HepG2 (cell line): ENCODE results near the gene PCGF3. TPM values are rescaled to one million over a fixed set of nuclear protein-coding genes. Genes with fewer than 3 reads are reported as not detected.
A peak's percentile ranks its signal among the peaks of the same experiment; 100 is the strongest.

Experiments
- CERS6 ChIP-seq: sonication (generic); formaldehyde crosslinking; IDR thresholded peaks from 2 replicates; pipeline ENCODE4 v1.5.0; 2020; ENCODE audit warnings: missing genetic modification reagents
- ELF1 ChIP-seq: sonication (generic); formaldehyde crosslinking; IDR thresholded peaks from 2 replicates; pipeline ENCODE4 v1.4.0; 2020; ENCODE audit warnings: missing genetic modification reagents
- HNRNPLL ChIP-seq: fragments of 200-400 bp; formaldehyde crosslinking; IDR thresholded peaks from 2 replicates; pipeline ENCODE4 v1.6.1; 2017; ENCODE audit warnings: mild to moderate bottlenecking, low read depth, low read length; ENCODE audit not compliant: poor library complexity, severe bottlenecking
- HOXA9 ChIP-seq: sonication (generic); formaldehyde crosslinking; IDR thresholded peaks from 2 replicates; pipeline ENCODE4 v1.8.1; 2022; ENCODE audit warnings: missing genetic modification reagents, mild to moderate bottlenecking, moderate library complexity, borderline replicate concordance
- KAT7 ChIP-seq: IDR thresholded peaks from 2 replicates; pipeline ENCODE4 v1.6.1; 2018; ENCODE audit warnings: borderline replicate concordance, missing compliant biosample characterization
- KLF15 ChIP-seq: sonication (generic); formaldehyde crosslinking; IDR thresholded peaks from 2 replicates; pipeline ENCODE4 v1.8.1; 2023; ENCODE audit warnings: borderline replicate concordance, mild to moderate bottlenecking, inconsistent platforms, missing genetic modification reagents, mixed read lengths
- MTA1 ChIP-seq: sonication (generic); formaldehyde crosslinking; IDR thresholded peaks from 2 replicates; pipeline ENCODE4 v1.4.0; 2020; ENCODE audit warnings: missing genetic modification reagents, mild to moderate bottlenecking, borderline replicate concordance
- NCOA5 ChIP-seq: sonication (generic); formaldehyde crosslinking; IDR thresholded peaks from 2 replicates; pipeline ENCODE4 v1.4.0; 2020; ENCODE audit warnings: missing genetic modification reagents
- PHF20 ChIP-seq: sonication (generic); formaldehyde crosslinking; IDR thresholded peaks from 2 replicates; pipeline ENCODE4 v1.5.0; 2020; ENCODE audit warnings: mild to moderate bottlenecking, missing genetic modification reagents
- RAD51 ChIP-seq: fragments of 450-650 bp; IDR thresholded peaks from 2 replicates; pipeline ENCODE4 v1.6.1; 2016; ENCODE audit warnings: borderline replicate concordance
- RFXANK ChIP-seq: IDR thresholded peaks from 2 replicates; pipeline ENCODE4 v1.6.1; 2016
- SCMH1 ChIP-seq: sonication (generic); formaldehyde crosslinking; IDR thresholded peaks from 2 replicates; pipeline ENCODE4 v1.9.0; 2021; ENCODE audit warnings: missing genetic modification reagents, mild to moderate bottlenecking, borderline replicate concordance
- TCF7 ChIP-seq: sonication (generic); IDR thresholded peaks from 2 replicates; pipeline ENCODE4 v1.6.1; 2016; ENCODE audit warnings: antibody characterized with exemption, low read depth
- ZNF224 ChIP-seq: sonication (generic); formaldehyde crosslinking; IDR thresholded peaks from 2 replicates; pipeline ENCODE4 v1.5.0; 2020; ENCODE audit warnings: mild to moderate bottlenecking, missing genetic modification reagents
- ZNF577 ChIP-seq: sonication (generic); formaldehyde crosslinking; IDR thresholded peaks from 2 replicates; pipeline ENCODE4 v1.4.0; 2020; ENCODE audit warnings: mild to moderate bottlenecking, low read depth, missing genetic modification reagents, borderline replicate concordance
- ZNF672 ChIP-seq: sonication (generic); formaldehyde crosslinking; IDR thresholded peaks from 2 replicates; pipeline ENCODE4 v1.8.1; 2022; ENCODE audit warnings: missing genetic modification reagents
- polyA plus RNA-seq, 8 experiments: library from polyadenylated mRNA; depleted of rRNA in 3 of 8; stranded (reverse) in 7 of 8; unstranded in 1 of 8; fragments of >200 nt; fragmentation: Illumina TruSeq in 4 of 8; extraction: Trizol in 4 of 8; gene quantifications; 2 replicates each; pipeline versions ENCODE4 v1.2.1 to v1.2.3, GENCODE V29; 2011 to 2016; ENCODE audit warnings: low read depth in 4 of 8, missing spikeins in 1 of 8, mixed read lengths in 1 of 8; ENCODE audit not compliant: insufficient read depth in 1 of 8
- total RNA-seq, 5 experiments: library from RNA; depleted of rRNA; stranded (reverse); fragments of >200 nt; fragmentation: Illumina TruSeq; extraction: Trizol; gene quantifications; 2 replicates each; pipeline ENCODE4 v1.2.3, GENCODE V29; 2016; ENCODE audit warnings: low read depth in 1 of 5
- TF ChIP-seq, protein P1 (sequence below): sonication (generic); formaldehyde crosslinking; IDR thresholded peaks from 2 replicates; pipeline ENCODE4 v1.9.0; 2022; ENCODE audit warnings: missing genetic modification reagents, mild to moderate bottlenecking, borderline replicate concordance
- TF ChIP-seq, protein P2 (sequence below), 2 experiments: fragments of 450-650 bp in 1 of 2; sonication (generic) in 1 of 2; formaldehyde crosslinking in 1 of 2; IDR thresholded peaks; 2 replicates each; pipeline versions ENCODE4 v1.6.1 to v1.8.0; 2016 to 2022; ENCODE audit warnings: antibody characterized with exemption in 1 of 2, mild to moderate bottlenecking in 1 of 2, missing genetic modification reagents in 1 of 2

Gene PCGF3
- total and polyA plus RNA-seq, 2 of the 13 experiments (the other 11 are each of a cell fraction or from before 2014, with no cell fraction given), result 28.6 to 66.2 TPM

- TF ChIP-seq, protein P1, sequence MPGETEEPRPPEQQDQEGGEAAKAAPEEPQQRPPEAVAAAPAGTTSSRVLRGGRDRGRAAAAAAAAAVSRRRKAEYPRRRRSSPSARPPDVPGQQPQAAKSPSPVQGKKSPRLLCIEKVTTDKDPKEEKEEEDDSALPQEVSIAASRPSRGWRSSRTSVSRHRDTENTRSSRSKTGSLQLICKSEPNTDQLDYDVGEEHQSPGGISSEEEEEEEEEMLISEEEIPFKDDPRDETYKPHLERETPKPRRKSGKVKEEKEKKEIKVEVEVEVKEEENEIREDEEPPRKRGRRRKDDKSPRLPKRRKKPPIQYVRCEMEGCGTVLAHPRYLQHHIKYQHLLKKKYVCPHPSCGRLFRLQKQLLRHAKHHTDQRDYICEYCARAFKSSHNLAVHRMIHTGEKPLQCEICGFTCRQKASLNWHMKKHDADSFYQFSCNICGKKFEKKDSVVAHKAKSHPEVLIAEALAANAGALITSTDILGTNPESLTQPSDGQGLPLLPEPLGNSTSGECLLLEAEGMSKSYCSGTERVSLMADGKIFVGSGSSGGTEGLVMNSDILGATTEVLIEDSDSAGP (CRISPR knock-in tag), result peak; percentile 60; the same call in 1 of the 2 replicates
- TF ChIP-seq, protein P2, sequence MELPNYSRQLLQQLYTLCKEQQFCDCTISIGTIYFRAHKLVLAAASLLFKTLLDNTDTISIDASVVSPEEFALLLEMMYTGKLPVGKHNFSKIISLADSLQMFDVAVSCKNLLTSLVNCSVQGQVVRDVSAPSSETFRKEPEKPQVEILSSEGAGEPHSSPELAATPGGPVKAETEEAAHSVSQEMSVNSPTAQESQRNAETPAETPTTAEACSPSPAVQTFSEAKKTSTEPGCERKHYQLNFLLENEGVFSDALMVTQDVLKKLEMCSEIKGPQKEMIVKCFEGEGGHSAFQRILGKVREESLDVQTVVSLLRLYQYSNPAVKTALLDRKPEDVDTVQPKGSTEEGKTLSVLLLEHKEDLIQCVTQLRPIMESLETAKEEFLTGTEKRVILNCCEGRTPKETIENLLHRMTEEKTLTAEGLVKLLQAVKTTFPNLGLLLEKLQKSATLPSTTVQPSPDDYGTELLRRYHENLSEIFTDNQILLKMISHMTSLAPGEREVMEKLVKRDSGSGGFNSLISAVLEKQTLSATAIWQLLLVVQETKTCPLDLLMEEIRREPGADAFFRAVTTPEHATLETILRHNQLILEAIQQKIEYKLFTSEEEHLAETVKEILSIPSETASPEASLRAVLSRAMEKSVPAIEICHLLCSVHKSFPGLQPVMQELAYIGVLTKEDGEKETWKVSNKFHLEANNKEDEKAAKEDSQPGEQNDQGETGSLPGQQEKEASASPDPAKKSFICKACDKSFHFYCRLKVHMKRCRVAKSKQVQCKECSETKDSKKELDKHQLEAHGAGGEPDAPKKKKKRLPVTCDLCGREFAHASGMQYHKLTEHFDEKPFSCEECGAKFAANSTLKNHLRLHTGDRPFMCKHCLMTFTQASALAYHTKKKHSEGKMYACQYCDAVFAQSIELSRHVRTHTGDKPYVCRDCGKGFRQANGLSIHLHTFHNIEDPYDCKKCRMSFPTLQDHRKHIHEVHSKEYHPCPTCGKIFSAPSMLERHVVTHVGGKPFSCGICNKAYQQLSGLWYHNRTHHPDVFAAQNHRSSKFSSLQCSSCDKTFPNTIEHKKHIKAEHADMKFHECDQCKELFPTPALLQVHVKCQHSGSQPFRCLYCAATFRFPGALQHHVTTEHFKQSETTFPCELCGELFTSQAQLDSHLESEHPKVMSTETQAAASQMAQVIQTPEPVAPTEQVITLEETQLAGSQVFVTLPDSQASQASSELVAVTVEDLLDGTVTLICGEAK (IDR thresholded peaks at IDR 0.05), result no peak
- TF ChIP-seq, protein P2 (CRISPR knock-in tag; IDR thresholded peaks at IDR 0.05), result no peak
- TF ChIP-seq CERS6 (no peak), KLF15 (CRISPR knock-in tag) (no peak), ELF1 (CRISPR knock-in tag) (no peak), NCOA5 (CRISPR knock-in tag) (no peak), RFXANK (no peak), ZNF577 (CRISPR knock-in tag) (no peak), PHF20 (CRISPR knock-in tag) (no peak), TCF7 (no peak), MTA1 (CRISPR knock-in tag) (no peak), SCMH1 (no peak), RAD51 (no peak), HOXA9 (CRISPR knock-in tag) (no peak), HNRNPLL (no peak), KAT7 (CRISPR knock-in tag) (no peak), ZNF224 (CRISPR knock-in tag) (no peak), ZNF672 (CRISPR knock-in tag) (no peak)
These were observed 4.9 kb upstream of the PCGF3 start (continued) for GRCh38 chr4:700587-701264.
